Pulmonary artery endothelial cell (primary cell): ENCODE measurements around the gene SCGB3A1. TPM values are rescaled to one million over a fixed set of nuclear protein-coding genes. Genes with fewer than 3 reads are reported as not detected.

Source experiments
- DNase-seq: peaks from one replicate; pipeline ENCODE4 v3.0.0-alpha.2; 2011; ENCODE audit warnings: low read depth, low spot score
- total RNA-seq: library from RNA; depleted of rRNA; stranded (reverse); fragments of >200 nt; gene quantifications from 2 replicates; pipeline ENCODE4 v1.2.3, GENCODE V29; 2014

Gene SCGB3A1
- total RNA-seq, 1 donor from 2014 or later = not detected

GRCh38 chr5:180606215-180606785, 15.0 kb upstream of the SCGB3A1 start:
- DNase-seq = no peak

- peak; percentile 22 for DNase-seq
Measured at GRCh38 chr5:180605554-180606214, 14.4 kb upstream of the SCGB3A1 start.

DNA sequence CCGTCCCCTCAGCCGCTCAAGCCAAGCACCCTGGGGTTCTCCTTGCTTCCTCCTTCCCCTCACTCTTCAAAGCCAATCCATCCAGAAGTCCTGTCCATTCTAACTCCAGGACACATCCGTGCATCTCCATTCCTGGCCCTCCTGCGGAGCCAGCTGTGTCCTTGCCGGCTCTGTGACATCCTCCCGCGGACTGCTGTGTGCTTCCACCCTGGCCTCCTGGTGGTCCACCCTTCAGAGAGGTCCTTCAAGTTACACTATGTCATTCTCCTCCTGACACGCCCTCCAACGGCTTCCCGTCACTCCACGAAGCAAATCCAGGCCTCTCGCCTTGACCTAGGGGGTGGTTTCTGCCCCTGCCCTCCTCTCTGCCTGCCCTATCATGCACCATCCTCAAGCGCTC, 13.0 kb upstream of the SCGB3A1 start:
- DNase-seq = no peak

GRCh38 chr5:180603076-180603594, 11.8 kb upstream of the SCGB3A1 start:
- DNase-seq = no peak

- DNase-seq = no peak
Measured at GRCh38 chr5:180602481-180603075, 11.3 kb upstream of the SCGB3A1 start.

GRCh38 chr5:180601591-180602480, 10.5 kb upstream of the SCGB3A1 start:
- no peak for DNase-seq

DNA sequence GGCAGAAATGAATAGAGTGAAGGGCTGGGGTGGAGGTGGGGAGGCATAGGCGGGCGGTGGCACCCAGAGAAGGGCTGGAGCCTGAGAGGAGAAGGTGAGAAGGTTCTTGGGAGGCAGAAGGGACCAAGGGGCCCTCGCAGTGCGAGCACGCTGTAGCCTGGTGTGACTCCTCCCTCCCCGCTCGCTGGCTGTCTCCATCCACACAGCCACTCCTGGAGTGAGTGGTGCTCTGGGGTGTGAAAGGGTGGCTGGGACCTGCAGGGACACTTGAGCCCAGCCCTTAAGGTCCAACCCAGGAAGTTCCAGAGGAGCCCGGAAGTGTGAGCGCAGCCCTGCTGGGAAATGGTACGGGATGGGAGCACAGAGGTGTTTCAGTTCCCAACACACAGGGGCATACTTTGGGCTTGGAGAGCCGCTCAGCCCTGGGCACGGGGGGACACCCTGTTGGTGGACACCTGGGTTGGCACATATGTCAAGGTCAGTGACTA, 9.3 kb upstream of the SCGB3A1 start:
- DNase-seq = no peak

- no peak for DNase-seq
Measured at GRCh38 chr5:180599981-180600553, 8.8 kb upstream of the SCGB3A1 start.

DNA sequence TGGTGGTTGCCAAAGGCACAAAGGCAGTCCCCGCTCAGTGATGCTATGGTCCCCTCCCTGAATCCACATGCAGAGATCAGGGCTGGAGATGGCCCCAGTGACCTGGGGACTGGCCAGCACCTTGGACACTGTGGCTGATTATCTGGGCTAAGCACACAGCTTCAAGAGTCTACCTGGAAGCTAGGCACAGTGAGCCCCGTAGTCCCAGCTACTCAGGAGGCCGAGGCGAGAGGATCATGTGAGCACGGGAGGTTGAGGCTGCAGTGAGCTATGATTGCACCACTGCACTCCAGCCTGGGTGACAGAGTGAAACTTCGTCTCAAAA, 8.3 kb upstream of the SCGB3A1 start:
- DNase-seq = no peak

DNA sequence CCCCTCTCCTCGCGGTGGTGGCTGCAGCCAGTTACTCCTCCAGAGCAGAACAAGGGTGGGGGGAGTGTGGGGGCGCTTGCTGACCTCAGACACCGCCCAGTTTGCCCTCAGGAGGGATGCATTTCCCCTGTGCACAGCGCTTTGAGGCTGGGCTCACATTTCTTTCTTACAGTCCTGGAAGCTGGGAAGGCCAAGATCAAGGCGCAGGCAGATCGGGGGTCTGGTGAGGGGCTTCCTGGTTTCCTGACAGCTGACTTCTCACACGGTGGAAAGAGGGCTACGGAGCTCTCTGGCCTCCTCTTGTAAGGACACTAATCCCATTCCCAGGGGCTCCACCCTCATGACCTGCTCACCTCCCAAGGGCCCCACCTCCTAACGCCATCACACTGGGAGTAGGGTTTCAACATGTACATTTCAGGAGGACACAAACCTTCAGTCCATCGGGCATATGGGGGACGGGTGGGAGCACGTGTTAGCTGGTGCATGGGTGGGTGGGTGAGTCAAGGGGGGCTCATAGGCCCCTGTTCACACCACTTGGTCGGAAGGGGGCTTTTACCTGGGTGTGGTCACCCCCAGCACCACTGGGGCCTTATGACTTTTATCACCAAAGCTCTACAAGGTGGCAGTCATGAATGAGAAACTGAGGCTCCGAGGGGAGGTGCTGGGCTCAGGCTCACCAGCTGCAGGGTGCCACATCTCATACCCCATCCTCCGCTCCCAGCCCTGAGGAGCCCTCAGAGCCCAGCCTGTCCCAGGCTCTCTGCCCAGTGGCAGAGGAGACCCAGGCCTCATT, 7.7 kb upstream of the SCGB3A1 start:
- no peak for DNase-seq

GRCh38 chr5:180598316-180598701, 7.0 kb upstream of the SCGB3A1 start:
- no peak for DNase-seq

DNA sequence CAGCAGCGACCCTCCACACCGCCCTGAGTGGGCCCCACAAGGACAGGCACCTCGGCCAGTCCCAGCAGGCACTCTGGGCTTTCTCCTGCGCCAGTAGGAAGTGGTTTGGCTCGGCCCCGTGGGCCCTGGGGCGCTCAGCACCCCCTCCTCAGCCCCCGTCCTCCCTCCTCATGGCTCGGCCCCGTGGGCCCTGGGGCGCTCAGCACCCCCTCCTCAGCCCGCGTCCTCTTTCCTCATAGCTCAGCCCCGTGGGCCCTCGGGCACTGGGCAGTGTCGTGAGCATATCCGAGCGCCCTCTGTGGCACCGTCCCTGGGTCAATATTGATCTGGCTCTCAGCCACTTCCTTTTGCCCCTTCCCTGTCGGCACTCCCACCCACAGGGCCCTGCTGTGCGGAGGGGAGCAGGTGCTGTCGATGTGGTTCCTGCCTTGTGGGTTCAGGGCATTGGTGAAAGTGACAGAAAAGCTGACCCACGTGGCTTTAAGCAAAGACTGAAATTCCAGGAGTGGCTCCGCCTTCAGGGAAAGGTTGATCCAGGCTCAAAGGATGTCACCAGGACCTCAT, 5.5 kb upstream of the SCGB3A1 start:
- DNase-seq = no peak

DNA sequence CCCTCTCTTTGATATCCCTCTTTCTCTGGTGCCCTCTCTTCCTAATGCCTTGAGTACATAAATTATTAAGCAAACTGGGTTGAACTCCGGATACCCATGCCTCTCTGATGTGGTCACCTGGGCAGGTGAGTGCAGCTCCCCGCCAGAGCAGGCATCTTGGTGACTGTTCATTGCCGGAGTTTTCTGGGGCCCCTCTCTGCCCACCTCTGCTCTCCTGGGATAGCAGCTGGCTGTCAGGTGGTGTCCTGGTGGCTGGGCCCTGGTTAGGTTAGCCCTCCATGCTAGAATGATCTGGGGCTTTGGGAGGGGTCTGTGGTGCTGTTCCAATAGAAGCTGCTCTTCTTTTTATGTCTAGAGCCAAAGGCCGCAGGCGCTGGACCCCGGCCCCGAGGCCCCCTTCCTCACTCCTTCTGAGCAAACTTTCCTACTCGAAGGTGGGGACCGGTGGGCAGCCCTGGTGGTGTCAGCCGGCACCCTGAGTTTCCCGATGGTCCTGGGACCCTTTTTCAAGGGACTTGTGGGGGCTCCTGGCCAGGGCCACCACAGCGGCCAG, 4.9 kb upstream of the SCGB3A1 start:
- no peak for DNase-seq

- no peak for DNase-seq
Measured at GRCh38 chr5:180595381-180596114, 4.2 kb upstream of the SCGB3A1 start.

- no peak for DNase-seq
Measured at GRCh38 chr5:180595046-180595379, 3.7 kb upstream of the SCGB3A1 start.

GRCh38 chr5:180594311-180595045, 3.2 kb upstream of the SCGB3A1 start:
- DNase-seq = no peak

- DNase-seq = no peak
Measured at GRCh38 chr5:180593446-180594206, 2.3 kb upstream of the SCGB3A1 start.

GRCh38 chr5:180592176-180592575, 877 bp upstream of the SCGB3A1 start:
- DNase-seq = no peak
